ENCODE results near the gene TTYH1.

DNA sequence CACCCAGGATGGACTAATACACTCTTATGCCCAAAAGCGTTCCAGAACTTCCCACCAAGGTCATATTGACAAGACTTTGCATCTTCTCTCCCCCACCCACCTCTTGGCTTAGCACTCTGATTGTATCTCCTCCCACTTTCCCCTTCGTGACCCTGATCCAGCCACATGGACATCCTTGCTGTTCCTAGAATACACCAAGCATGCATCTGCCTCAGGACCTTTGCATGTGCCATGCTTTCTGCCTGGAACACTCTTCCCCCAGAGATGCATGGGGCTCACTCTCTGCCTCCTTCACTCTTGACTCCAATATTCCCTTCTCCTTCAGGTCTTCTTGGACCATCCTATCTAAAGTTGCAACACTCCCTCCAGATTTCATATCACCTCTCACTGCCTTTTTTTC is 34.4 kb upstream of the TTYH1 start:
- no peak for TF ChIP-seq GATA2 (IDR thresholded peaks at IDR 0.05; ENCODE audit: low read depth, low read length)
- TF ChIP-seq GATA3 (IDR thresholded peaks at IDR 0.05; ENCODE audit: low read depth, low read length) = no peak

All from SH-SY5Y (cell line).